Activated naive CD4-positive, alpha-beta T cell treated with Interleukin-2 at 50 U/mL for 16 hours (primary cell): ENCODE results near the gene SERPINB1.
A peak's percentile ranks its signal among the peaks of the same experiment; 100 is the strongest.
"Not testable (repeated sequence)": the region's sequence is repeated elsewhere in the genome, so short reads cannot be mapped to it uniquely, and the experiment has no call there.

ENCODE experiments used
- DNase-seq: peaks from one replicate; pipeline ENCODE4 v3.0.0-alpha.2; 2020

SERPINB1 gene

GRCh38 chr6:2841264-2842138 lies at the start of gene SERPINB1:
Gene SERPINB1, minus strand, starts transcription at chr6:2841863. Its CDS starts 1,277 bp downstream, at chr6:2840586.
- DNase-seq: peak; percentile 80

- DNase-seq: no peak
Measured at GRCh38 chr6:2890976-2891767, 49.5 kb upstream of the SERPINB1 start.

DNA sequence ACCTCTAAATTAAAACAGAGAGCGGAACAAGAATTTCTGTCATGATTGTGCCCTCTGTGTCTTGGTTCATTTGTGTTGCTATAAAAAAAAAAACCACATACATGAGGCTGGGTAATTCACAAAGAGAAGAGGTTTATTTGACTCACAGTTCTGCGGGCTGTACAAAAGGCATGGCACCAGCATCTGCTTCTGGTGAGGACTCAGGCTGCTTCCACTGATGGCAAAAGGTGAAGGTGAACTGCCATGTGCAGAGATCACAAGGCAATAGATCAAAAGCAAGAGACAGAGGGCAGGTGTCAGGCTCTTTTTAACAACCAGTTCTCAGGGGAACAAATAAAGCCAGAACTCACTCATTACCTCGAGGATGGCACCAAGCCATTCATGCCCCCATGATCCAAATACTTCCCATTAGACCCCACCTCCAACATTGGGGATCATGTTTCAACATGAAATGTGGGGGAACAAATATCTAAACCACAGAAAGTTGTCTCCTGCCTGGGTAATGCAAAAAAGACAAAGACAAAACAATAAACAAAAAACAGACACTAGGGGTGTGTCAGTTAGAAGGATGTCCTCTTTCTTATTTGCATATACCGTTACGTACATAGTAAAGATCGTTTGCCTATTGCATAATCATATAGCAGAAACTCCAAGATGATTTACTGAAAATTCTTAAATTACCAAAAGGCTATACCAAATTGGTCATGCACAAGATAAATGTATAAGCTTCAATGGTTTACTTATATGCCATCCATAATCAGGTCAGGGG lies 44.5 kb upstream of the SERPINB1 start:
- DNase-seq: no peak

DNA sequence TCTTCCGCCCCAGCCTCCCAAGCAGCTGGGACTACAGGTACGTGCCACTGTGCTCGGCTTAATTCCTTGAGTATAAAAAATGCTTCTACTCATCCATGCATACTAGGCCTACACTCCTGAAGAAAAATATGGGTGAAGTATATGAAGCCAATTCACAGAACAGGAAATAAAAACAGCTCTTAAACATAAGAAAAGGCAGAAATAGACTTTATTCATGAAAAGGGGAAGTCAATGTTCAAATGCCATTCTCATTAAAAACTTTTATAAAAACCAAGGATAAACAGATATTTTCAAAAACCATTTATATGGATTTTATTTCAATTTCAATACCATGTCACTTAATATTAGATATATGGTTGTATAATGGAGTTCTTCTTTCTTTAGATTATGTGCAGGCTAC lies 43.1 kb upstream of the SERPINB1 start:
- DNase-seq: no peak

GRCh38 chr6:2883673-2884072 lies 42.0 kb upstream of the SERPINB1 start:
- DNase-seq: no peak

DNA sequence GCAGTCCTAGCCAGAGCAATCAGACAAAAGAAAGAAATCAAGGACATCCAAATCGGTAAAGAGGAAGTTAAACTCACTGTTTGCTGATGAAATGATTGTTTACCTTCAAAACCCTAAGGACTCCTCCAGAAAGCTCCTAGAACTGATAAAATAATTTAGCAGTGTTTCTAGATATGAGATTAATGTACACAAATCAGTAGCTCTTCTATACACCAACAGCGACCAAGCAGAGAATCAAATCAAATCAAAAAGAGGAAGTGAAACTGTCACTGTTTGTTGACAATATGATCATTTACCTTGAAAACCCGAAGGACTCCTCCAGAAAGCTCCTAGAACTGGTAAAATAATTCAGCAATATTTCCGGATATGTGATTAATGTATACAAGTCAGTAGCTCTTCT lies 39.8 kb upstream of the SERPINB1 start:
- no peak for DNase-seq

GRCh38 chr6:2880156-2880555 lies 38.5 kb upstream of the SERPINB1 start:
- DNase-seq: not testable (repeated sequence)

GRCh38 chr6:2877960-2878359 lies 36.3 kb upstream of the SERPINB1 start:
- no peak for DNase-seq

DNA sequence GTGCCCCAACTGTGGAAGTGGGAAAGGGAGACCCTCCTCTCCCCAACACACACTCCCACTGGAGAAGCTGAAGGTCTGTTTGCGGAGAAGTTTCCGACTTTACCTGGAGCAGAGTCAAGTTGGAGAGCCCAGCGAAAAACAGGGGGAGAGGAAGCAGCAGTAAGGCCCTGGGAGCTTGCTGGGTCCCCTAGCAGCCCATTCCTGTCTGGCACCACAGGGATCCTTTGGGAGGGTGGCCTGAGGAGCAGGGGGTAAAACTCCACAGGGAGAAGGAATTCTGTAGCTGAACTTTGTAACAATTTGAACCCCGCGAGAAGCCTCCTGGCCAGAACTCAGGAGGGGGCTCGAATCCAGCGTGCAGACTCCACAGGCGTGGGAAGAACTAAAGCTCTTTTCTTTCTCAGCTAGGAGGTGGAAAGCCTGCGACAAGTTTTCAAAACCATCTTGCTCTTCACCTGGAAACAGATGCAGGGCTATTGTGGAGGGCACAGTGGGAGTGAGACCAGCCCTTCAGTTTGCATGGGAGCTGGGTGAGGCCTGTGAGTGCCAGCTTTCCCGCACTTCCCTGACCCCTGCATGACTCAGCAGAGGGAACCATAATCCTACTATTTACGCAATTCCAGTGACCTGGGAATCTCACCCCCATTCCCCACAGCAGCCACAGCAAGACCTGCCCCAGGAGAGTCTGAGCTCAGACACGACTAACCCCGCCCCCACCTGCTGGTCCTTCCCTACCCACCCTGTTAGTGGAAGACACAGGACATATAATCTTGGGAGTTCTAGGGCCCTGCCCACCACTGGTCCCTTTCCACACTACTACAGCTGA lies 35.6 kb upstream of the SERPINB1 start:
- DNase-seq: no peak

DNA sequence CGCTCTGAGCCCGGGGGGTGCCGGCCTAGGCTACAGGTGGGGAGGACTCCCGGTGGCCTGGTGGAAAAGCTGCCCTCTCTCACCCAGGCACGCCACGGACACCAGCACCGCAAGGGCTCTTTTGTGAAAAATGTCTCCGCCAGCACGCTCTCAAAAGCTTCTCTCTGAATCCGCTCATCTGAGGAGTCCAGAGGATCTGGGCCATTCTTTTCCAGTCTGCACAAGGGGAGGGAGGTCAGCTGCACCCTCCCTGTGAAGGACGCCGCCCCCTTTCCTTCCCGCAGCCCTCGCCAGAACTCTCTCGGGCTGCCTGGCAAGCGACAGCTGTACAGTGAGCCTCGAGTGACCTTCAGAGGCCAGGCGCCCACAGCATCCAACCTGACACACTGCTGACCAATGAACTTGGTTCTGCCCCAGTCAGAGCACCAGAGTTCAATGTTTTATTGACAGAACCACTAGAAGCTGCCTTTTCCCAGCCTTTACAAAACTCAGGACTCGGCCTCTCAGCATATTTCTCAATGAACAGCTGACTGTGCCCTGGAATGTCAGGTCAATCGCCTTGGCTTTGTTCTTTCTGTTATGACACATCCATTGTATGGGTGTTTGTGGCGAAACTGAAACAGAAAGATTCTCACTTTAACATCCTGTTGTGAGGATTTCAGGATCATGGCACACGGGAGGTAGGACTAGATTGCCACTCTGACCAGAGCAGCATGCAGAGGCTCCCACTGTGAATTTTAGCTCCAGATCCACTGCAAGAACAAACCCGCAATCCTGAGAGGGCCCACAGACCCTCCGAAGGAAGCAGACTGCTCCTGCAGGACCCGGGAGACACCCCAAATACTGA lies 34.8 kb upstream of the SERPINB1 start:
- DNase-seq: no peak

DNA sequence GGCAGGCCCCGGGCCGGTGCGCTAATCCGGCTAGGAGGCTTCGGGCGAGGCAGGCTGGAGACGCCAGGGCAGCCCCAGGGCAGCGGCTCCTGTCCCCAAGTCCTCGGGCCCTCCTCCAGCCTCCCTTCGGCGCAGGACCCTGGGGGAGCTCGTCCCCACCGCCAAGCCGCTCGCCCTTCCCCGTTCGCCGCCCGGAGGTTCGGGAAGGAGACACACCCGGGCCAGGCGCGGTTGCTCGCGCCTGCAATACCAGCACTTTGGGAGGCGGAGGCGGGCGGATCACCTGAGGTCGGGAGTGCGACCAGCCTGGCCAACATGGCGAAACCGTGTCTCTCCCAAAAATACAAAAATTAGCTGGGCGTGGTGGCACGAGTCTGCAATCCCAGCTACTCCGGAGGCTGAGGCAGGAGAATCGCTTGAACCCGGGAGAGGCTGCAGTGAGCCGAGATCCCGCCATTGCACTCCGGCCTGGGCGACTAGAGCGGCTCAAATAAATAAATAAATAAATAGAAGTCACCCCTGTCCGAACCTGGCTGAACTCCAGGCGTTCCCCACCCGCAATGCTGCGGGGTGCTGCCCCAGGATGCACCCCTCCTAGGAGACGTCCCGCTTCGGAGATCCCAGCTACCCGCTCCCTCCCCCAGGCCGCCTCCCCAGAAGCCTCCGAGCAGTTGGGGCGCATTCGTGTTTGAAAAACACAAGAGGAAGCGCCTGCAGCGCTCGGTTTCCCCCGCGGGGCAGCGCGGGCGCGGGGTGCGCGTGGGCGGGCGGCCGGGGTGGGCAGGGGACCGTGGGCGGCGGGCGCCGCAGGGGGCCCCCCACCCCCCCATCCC lies 33.9 kb upstream of the SERPINB1 start:
- DNase-seq: peak; percentile 57

DNA sequence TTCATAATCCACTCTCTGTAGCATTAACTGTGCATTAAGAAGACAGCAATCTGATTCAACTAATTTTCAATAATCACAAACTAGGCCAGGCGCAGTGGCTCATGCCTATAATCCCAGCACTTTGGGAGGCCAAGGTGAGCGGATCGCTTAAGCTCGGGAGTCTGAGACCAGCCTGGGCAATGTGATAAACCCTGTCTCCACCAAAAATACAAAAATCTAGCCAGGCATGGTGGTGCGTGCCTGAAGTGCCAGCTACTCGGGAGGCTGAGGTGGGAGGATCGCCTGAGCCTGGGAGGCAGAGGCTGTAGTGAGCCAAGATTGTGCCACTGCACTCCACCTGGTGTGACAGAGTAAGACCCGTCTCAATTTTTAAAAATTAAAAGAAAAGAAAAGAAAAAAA lies 32.0 kb upstream of the SERPINB1 start:
- DNase-seq: no peak

GRCh38 chr6:2872423-2873358 lies 31.0 kb upstream of the SERPINB1 start:
- DNase-seq: no peak

DNA sequence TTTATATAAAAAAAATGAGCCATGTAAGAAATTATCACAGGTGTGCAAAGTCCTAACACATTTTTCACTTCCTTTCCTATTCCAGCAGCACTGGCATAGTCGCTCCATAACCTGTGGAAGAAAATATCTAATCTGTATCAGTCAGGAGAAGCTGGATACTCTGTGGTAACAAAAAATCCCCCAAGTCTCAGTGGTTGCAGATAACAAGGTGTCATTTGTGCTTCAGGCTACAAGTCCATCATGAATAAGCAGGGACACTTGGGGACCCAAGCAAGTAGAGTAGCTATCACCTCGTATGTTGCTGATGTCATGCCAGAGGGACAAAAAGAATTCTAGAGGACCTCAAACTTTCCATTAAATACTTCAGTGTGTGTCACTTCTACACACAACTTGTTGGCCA lies 30.3 kb upstream of the SERPINB1 start:
- no peak for DNase-seq

DNA sequence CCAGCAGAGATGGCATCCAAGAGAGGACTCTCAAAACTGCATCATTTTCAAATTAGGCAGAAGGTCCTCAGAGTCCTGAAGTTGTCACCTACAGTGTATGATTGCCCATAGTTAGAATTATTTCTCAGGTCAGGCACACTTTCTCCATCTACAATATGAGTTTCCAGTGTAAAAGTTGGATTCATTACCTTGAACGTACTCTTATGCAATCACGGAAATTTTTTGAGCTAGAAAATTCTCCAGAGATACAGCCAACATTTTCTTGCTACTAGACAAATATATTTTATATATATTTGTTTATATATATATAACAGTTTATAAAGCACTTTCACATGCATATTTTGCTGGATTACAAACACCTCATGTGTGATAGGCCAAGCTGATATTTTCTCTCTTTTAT lies 29.4 kb upstream of the SERPINB1 start:
- no peak for DNase-seq

DNA sequence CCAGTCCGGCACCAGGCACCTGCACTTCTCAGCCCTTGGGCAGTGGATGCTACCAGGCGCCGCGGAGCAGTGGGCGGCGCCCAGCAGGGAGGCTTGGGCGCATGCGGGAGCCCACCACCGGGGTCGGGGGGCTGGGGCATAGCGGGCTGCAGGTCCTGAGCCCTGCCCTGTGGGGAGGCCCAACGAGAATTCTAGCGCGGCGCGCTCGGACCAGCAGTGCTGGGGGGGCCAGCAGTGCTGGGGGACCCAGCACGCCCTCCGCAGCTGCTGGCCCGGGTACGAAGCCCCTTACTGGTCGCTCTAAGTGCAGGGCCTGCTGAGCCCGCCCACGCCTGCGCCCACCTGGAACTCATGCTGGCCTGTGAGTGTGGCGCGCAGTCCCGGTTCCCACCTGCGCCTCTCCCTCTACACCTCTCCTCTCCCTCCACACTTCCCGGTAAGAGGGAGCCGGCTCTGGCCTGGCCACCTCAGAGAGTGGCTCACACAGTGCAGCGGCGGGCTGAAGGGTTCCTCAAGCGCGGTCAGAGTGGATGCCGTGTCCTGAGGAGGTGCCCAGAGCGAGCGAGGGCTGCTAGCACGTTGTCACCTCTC lies 28.5 kb upstream of the SERPINB1 start:
- DNase-seq: no peak

GRCh38 chr6:2868637-2869036 lies 27.0 kb upstream of the SERPINB1 start:
- no peak for DNase-seq

- DNase-seq: no peak
Measured at GRCh38 chr6:2866171-2866846, 24.6 kb upstream of the SERPINB1 start.
